ENCODE results near the gene ADSL. TPM values are rescaled to one million over a fixed set of nuclear protein-coding genes. Genes with fewer than 3 reads are reported as not detected.

The ADSL gene
- total and polyA plus RNA-seq, 2 of the 8 experiments (the other 6 are each of a cell fraction or from before 2014, with no cell fraction given) = 197 to 218 TPM

DNA sequence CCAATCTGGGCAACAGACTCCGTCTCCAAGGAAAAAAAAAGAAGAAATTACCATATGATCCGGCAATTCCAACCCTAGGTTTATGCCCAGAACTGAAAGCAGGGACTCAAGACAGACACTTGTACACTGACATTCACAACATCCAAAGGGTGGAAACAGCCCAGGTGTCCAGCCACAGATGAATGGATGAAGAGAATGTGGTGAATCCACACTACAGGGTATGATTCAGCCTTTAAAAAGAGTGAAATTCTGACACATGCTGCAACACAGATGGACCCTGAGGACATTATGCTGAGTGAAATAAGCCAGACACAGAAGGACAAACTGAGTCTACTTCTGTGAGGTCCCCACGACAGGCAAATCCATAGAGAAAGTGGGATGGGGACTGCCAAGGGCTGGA lies 68.0 kb downstream of the ADSL start (continued):
- TF ChIP-seq, protein P1, sequence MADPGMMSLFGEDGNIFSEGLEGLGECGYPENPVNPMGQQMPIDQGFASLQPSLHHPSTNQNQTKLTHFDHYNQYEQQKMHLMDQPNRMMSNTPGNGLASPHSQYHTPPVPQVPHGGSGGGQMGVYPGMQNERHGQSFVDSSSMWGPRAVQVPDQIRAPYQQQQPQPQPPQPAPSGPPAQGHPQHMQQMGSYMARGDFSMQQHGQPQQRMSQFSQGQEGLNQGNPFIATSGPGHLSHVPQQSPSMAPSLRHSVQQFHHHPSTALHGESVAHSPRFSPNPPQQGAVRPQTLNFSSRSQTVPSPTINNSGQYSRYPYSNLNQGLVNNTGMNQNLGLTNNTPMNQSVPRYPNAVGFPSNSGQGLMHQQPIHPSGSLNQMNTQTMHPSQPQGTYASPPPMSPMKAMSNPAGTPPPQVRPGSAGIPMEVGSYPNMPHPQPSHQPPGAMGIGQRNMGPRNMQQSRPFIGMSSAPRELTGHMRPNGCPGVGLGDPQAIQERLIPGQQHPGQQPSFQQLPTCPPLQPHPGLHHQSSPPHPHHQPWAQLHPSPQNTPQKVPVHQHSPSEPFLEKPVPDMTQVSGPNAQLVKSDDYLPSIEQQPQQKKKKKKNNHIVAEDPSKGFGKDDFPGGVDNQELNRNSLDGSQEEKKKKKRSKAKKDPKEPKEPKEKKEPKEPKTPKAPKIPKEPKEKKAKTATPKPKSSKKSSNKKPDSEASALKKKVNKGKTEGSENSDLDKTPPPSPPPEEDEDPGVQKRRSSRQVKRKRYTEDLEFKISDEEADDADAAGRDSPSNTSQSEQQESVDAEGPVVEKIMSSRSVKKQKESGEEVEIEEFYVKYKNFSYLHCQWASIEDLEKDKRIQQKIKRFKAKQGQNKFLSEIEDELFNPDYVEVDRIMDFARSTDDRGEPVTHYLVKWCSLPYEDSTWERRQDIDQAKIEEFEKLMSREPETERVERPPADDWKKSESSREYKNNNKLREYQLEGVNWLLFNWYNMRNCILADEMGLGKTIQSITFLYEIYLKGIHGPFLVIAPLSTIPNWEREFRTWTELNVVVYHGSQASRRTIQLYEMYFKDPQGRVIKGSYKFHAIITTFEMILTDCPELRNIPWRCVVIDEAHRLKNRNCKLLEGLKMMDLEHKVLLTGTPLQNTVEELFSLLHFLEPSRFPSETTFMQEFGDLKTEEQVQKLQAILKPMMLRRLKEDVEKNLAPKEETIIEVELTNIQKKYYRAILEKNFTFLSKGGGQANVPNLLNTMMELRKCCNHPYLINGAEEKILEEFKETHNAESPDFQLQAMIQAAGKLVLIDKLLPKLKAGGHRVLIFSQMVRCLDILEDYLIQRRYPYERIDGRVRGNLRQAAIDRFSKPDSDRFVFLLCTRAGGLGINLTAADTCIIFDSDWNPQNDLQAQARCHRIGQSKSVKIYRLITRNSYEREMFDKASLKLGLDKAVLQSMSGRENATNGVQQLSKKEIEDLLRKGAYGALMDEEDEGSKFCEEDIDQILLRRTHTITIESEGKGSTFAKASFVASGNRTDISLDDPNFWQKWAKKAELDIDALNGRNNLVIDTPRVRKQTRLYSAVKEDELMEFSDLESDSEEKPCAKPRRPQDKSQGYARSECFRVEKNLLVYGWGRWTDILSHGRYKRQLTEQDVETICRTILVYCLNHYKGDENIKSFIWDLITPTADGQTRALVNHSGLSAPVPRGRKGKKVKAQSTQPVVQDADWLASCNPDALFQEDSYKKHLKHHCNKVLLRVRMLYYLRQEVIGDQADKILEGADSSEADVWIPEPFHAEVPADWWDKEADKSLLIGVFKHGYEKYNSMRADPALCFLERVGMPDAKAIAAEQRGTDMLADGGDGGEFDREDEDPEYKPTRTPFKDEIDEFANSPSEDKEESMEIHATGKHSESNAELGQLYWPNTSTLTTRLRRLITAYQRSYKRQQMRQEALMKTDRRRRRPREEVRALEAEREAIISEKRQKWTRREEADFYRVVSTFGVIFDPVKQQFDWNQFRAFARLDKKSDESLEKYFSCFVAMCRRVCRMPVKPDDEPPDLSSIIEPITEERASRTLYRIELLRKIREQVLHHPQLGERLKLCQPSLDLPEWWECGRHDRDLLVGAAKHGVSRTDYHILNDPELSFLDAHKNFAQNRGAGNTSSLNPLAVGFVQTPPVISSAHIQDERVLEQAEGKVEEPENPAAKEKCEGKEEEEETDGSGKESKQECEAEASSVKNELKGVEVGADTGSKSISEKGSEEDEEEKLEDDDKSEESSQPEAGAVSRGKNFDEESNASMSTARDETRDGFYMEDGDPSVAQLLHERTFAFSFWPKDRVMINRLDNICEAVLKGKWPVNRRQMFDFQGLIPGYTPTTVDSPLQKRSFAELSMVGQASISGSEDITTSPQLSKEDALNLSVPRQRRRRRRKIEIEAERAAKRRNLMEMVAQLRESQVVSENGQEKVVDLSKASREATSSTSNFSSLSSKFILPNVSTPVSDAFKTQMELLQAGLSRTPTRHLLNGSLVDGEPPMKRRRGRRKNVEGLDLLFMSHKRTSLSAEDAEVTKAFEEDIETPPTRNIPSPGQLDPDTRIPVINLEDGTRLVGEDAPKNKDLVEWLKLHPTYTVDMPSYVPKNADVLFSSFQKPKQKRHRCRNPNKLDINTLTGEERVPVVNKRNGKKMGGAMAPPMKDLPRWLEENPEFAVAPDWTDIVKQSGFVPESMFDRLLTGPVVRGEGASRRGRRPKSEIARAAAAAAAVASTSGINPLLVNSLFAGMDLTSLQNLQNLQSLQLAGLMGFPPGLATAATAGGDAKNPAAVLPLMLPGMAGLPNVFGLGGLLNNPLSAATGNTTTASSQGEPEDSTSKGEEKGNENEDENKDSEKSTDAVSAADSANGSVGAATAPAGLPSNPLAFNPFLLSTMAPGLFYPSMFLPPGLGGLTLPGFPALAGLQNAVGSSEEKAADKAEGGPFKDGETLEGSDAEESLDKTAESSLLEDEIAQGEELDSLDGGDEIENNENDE (IDR thresholded peaks at IDR 0.05; ENCODE audit: insufficient replicate concordance, low read length) = no peak
- TF ChIP-seq POU5F1 (IDR thresholded peaks at IDR 0.05; ENCODE audit: low read depth, low read length) (no peak), BACH1 (IDR thresholded peaks at IDR 0.05; ENCODE audit: low read length) (no peak), SP2 (IDR thresholded peaks at IDR 0.05; ENCODE audit: low read length) (no peak), CTBP2 (IDR thresholded peaks at IDR 0.05; ENCODE audit: borderline replicate concordance, insufficient read depth, insufficient read length, low read length) (no peak), PHF8 (conservative IDR thresholded peaks at IDR 0.05; ENCODE audit: low read depth, low read length) (no peak), RAD21 (IDR thresholded peaks at IDR 0.05 in 1 of 2, conservative IDR thresholded peaks at IDR 0.05 in 1 of 2; ENCODE audit: low read depth in 2 of 2, low read length in 2 of 2) (no peak), GABPA (IDR thresholded peaks at IDR 0.05; ENCODE audit: borderline replicate concordance, insufficient read depth, low read length) (no peak)
- TF ChIP-seq, protein P2, sequence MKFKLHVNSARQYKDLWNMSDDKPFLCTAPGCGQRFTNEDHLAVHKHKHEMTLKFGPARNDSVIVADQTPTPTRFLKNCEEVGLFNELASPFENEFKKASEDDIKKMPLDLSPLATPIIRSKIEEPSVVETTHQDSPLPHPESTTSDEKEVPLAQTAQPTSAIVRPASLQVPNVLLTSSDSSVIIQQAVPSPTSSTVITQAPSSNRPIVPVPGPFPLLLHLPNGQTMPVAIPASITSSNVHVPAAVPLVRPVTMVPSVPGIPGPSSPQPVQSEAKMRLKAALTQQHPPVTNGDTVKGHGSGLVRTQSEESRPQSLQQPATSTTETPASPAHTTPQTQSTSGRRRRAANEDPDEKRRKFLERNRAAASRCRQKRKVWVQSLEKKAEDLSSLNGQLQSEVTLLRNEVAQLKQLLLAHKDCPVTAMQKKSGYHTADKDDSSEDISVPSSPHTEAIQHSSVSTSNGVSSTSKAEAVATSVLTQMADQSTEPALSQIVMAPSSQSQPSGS (IDR thresholded peaks at IDR 0.05; ENCODE audit: low read length) = no peak

Measured in H1 (cell line).